Kidney epithelial cell (primary cell): ENCODE measurements around the gene CCDC68. TPM values are rescaled to one million over a fixed set of nuclear protein-coding genes. Genes with fewer than 3 reads are reported as not detected.

Experiments
- DNase-seq: peaks from one replicate; pipeline ENCODE4 v3.0.0-alpha.2; 2010; ENCODE audit warnings: low read depth
- H3K27me3 ChIP-seq: 2 replicates; pipeline ENCODE4 v1.6.0; 2011; ENCODE audit warnings: low read length; ENCODE audit not compliant: control insufficient read depth, insufficient read depth
- H3K36me3 ChIP-seq: 2 replicates; pipeline ENCODE4 v1.5.1; 2011; ENCODE audit warnings: low read length; ENCODE audit not compliant: control insufficient read depth, insufficient read depth
- H3K4me3 ChIP-seq: 2 replicates; pipeline ENCODE4 v1.5.1; 2011; ENCODE audit warnings: low read depth, mild to moderate bottlenecking, control low read depth, low read length
- CTCF ChIP-seq: IDR thresholded peaks from 2 replicates; pipeline ENCODE4 v1.5.1; 2011; ENCODE audit warnings: mild to moderate bottlenecking, moderate library complexity, low read length, control low read depth, inconsistent platforms; ENCODE audit not compliant: insufficient read depth, poor library complexity, severe bottlenecking
- total RNA-seq: library from RNA; depleted of rRNA; stranded (reverse); fragments of >200 nt; gene quantifications from 2 replicates; pipeline ENCODE4 v1.2.3, GENCODE V29; 2015

The CCDC68 gene
- total RNA-seq, 1 donor from 2014 or later, result 3.7 TPM

- Histone ChIP-seq H3K27me3 (no peaks in the 10 kb centered on the region), H3K4me3 (no peak overlapping the region), H3K36me3 (no peaks in the 10 kb centered on the region)
- TF ChIP-seq CTCF, result no peak
- no peak for DNase-seq
Measured at GRCh38 chr18:54939361-54939917, 19.8 kb downstream of the CCDC68 start.

DNA sequence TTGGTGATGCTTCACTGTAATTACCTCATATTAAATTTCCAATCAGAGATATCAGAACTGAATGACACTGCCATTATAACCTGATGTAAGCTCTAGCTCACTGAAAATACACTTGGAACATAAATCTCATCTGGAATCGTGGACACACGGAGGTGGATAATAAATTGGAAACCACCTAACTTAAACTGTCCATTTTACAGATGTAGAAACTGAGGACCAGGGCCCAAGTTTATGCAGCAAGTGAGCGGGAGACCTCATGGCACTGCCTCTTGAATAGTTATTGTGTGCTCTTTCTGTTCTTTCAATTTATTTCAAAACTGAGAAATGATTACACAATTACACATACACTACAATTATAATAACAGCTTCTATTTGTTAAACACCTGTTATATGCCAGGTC lies 20.8 kb downstream of the CCDC68 start:
- H3K36me3 ChIP-seq, result no peaks in the 10 kb centered on the region
- H3K27me3 ChIP-seq, result no peaks in the 10 kb centered on the region
- no peak for TF ChIP-seq CTCF
- H3K4me3 ChIP-seq, result no peak overlapping the region
- no peak for DNase-seq

- no peak for TF ChIP-seq CTCF
- Histone ChIP-seq H3K36me3 (no peaks in the 10 kb centered on the region), H3K27me3 (no peaks in the 10 kb centered on the region), H3K4me3 (no peak overlapping the region)
- DNase-seq, result no peak
Measured at GRCh38 chr18:54932472-54932871, 26.8 kb downstream of the CCDC68 start.

DNA sequence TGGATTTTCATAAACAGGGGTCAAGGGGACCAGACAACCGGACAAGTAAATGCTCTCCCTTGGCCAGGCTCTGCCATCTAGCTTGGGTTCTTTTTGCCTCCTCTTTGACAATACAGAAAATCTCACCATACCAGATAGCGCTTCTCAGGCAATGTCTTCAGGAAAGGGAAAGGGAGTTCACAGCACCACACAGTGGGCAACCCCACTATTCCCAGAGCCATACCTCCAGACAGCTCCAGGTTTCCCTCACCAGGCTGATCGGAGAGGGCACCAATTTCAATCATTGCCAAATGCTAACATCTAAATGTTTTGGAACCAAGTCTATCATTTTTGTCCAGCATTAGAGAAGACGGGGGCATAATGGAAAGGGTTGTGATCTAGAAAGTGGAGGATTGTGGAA lies 28.1 kb downstream of the CCDC68 start:
- H3K36me3 ChIP-seq, result no peaks in the 10 kb centered on the region
- TF ChIP-seq CTCF, result no peak
- H3K4me3 ChIP-seq, result no peak overlapping the region
- no peaks in the 10 kb centered on the region for H3K27me3 ChIP-seq
- no peak for DNase-seq

DNA sequence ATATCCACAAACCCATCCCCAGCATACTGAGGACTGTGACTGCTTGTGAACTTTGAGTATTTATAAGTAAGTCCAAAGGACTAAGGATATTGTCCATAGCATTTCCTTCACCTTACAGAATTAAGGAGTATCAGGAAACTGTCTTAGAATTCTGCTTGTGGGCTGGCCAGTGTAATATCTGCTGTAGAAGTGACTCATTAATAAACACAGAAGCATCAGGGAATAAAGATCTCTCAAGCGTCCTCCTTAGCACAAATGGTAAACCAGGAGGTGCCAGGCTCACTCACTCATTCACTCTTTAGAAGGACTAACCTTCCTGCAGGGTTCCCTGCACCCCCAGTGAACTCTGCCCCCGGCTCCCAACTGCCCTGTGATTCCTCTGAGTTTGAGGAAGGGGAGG lies 31.0 kb downstream of the CCDC68 start:
- H3K27me3 ChIP-seq, result no peaks in the 10 kb centered on the region
- H3K4me3 ChIP-seq, result no peak overlapping the region
- DNase-seq, result no peak
- H3K36me3 ChIP-seq, result no peaks in the 10 kb centered on the region
- TF ChIP-seq CTCF, result no peak

DNA sequence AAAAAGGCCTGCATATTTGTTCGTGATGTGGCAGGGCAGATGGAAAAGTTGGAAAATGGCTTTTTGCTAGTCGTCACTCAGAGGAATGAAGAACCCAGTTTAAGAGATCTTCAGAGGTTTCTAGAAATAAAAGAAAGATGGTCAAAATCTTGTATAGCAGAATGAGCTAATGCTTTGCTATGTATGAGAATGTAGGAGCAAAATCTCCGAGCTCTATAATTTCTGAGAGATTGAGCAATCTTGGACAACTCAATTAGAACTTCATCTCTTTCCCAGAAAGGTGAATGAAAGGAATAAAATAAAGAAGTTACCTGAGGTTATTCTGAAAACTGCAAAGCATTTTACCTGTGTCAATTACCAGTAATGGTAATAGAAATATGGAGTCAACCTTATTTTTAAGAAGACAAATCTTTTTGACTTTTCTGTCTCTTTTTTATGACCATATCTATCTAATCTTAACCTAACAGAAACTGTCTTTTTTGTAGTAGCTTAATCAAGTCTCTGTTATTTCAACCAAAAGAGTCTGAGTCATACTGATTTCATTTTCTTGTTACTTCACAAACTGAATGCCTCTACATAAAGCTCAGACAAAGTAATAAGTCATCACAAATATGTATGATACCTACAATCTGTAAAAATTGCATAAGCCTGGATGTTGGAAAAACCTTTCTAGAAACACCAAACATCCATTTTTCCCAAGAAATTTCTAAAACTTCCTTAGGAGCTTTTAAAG lies 32.5 kb downstream of the CCDC68 start:
- no peaks in the 10 kb centered on the region for H3K36me3 ChIP-seq
- TF ChIP-seq CTCF, result no peak
- H3K27me3 ChIP-seq, result no peaks in the 10 kb centered on the region
- DNase-seq, result no peak
- no peak overlapping the region for H3K4me3 ChIP-seq
